Mesothelial cell of epicardium (in vitro differentiated cells): Measurements from ENCODE around the gene AUTS2. TPM values are rescaled to one million over a fixed set of nuclear protein-coding genes. Genes with fewer than 3 reads are reported as not detected.

ENCODE experiments used
- DNase-seq, 2 experiments: peaks; one replicate each; pipeline ENCODE4 v3.0.0; 2021; ENCODE audit warnings: low spot score in 2 of 2; ENCODE audit not compliant: unreplicated experiment in 2 of 2
- H3K27ac Mint-ChIP-seq: 2 replicates; pipeline ENCODE4 v1.8.0; 2021; ENCODE audit warnings: mixed read lengths
- H3K27me3 Mint-ChIP-seq: 2 replicates; pipeline ENCODE4 v1.8.0; 2021; ENCODE audit warnings: low read depth, mixed read lengths
- H3K36me3 Mint-ChIP-seq: 2 replicates; pipeline ENCODE4 v1.8.0; 2021; ENCODE audit warnings: mixed read lengths
- H3K4me1 Mint-ChIP-seq: 2 replicates; pipeline ENCODE4 v1.8.0; 2021; ENCODE audit warnings: mixed read lengths
- H3K4me3 Mint-ChIP-seq: 2 replicates; pipeline ENCODE4 v1.8.0; 2021; ENCODE audit warnings: mild to moderate bottlenecking, moderate library complexity, mixed read lengths
- H3K9me3 Mint-ChIP-seq: 2 replicates; pipeline ENCODE4 v1.8.0; 2021; ENCODE audit warnings: mixed read lengths
- CTCF ChIP-seq: fragments of 200-600 bp; sonication (generic); IDR thresholded peaks from one replicate; pipeline ENCODE4 v1.5.0; 2021; ENCODE audit warnings: antibody characterized with exemption; ENCODE audit not compliant: unreplicated experiment
- total RNA-seq: library from RNA; stranded (reverse); gene quantifications from 3 replicates; pipeline ENCODE4 v1.2.1, GENCODE V29; 2021

AUTS2 gene
- total RNA-seq, 1 donor from 2014 or later, result 135 TPM

GRCh38 chr7:70570029-70570428 lies 971.8 kb downstream of the AUTS2 start:
- no peak for DNase-seq
- H3K4me3 Mint-ChIP-seq, result no peak overlapping the region
- no peaks in the 10 kb centered on the region for H3K27me3 Mint-ChIP-seq
- no peaks in the 10 kb centered on the region for H3K9me3 Mint-ChIP-seq
- no peak overlapping the region for H3K27ac Mint-ChIP-seq
- peaks cover 30% of the 10 kb centered on the region for H3K4me1 Mint-ChIP-seq
- no peak for TF ChIP-seq CTCF
- H3K36me3 Mint-ChIP-seq, result peaks cover 19% of the 10 kb centered on the region

DNA sequence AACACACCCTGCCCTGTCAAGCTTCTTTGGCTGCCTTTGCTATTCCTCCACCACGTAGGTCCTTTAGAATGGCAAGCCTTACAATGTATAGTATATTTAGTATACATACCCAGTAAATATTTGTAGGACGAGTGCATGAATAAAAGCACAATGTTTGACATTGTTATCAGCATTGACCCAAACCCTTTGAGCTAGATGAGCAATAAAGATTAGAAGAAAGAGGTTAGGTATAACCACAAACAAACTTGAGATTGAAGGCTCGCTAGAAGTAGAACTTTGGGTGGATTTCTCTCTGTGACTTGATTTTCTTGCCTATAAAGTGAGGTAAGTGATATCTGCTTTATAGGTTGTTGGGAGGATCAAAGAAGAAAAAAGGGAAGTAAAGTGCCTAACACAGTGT lies 972.7 kb downstream of the AUTS2 start:
- Mint-ChIP-seq H3K36me3 (peaks cover 19% of the 10 kb centered on the region), H3K4me1 (peaks cover 26% of the 10 kb centered on the region), H3K9me3 (no peaks in the 10 kb centered on the region), H3K27ac (no peak overlapping the region), H3K4me3 (no peak overlapping the region), H3K27me3 (no peaks in the 10 kb centered on the region)
- no peak for TF ChIP-seq CTCF
- DNase-seq, result no peak

DNA sequence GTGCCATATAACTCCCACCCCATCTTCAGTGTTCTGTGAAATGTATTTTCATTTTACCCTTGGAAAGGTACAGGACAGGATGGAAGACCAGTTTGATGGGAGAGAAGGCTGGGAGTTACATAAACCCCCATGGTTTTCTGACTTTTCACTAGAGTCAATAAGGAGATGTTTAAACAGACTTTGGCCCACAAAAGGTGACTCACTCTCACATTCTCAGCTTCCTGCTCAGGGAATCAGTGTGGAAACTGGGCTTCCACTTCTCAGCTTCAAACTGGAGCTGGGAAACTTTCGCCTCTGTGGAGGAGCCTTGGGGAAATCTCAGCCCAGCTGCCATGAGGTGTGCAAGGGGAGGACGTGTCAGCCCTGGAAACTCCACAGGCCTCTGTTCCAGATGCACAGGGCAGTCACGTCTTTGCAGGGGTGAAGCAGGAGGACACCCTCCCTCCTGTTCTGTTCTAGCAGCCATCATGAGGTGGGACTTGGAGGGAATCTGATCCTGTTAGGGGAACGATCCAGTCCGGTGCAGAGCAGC lies 973.2 kb downstream of the AUTS2 start:
- Mint-ChIP-seq H3K36me3 (peaks cover 21% of the 10 kb centered on the region), H3K4me1 (peaks cover 23% of the 10 kb centered on the region), H3K27me3 (no peaks in the 10 kb centered on the region), H3K4me3 (no peak overlapping the region), H3K27ac (no peak overlapping the region), H3K9me3 (no peaks in the 10 kb centered on the region)
- TF ChIP-seq CTCF, result no peak
- DNase-seq, result no peak

DNA sequence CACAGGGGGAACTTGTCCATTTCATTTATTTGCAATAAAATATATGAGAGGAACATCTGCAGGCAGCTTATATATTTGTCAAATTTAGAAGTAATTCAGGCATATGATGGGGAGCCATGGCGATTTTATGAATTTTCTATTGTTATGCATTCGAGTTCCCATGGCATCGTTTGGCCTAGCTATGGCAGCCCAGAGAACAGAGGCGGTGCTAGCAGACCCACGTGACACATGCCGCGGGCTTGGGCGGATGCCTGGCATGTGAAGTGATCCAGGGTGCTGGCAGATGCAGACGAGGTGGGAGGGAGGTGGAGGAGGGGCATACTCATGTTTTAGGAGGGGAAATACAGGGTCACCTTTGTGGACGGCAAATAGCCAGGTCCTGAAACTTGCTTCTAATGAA lies 973.7 kb downstream of the AUTS2 start:
- DNase-seq, result no peak
- Mint-ChIP-seq H3K27ac (no peak overlapping the region), H3K9me3 (no peaks in the 10 kb centered on the region), H3K4me3 (no peak overlapping the region), H3K36me3 (peaks cover 23% of the 10 kb centered on the region), H3K27me3 (no peaks in the 10 kb centered on the region), H3K4me1 (peaks cover 18% of the 10 kb centered on the region)
- TF ChIP-seq CTCF, result no peak

DNA sequence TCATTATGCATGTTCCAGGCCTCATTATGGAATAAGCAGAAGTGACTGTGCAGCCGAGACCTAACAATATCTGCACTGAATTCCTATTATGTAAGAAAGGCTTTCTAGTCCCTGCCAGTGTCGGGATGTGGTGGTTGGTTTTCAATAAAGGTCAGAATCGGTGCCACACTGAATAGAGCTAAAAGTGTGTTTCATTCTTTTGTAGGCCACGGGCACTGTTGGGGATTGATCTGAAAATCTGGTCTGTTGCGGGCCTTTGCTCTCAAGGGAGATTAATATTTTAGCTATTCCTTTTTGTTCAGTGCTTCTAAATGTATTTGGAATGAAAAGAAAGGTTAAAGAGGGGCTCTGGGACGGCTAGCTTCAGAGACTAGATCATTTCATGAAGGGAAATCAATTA lies 974.3 kb downstream of the AUTS2 start:
- H3K27ac Mint-ChIP-seq, result no peak overlapping the region

More for the DNA sequence above, 974.3 kb downstream of the AUTS2 start:
- Mint-ChIP-seq H3K4me1 (peaks cover 12% of the 10 kb centered on the region), H3K4me3 (no peak overlapping the region), H3K9me3 (no peaks in the 10 kb centered on the region), H3K36me3 (peaks cover 23% of the 10 kb centered on the region), H3K27me3 (no peaks in the 10 kb centered on the region)
- TF ChIP-seq CTCF, result no peak
- DNase-seq, result no peak
